NCI-H1417 (cell line): ENCODE results near the gene MAT2A.
"Not testable (repeated sequence)": the region's sequence is repeated elsewhere in the genome, so short reads cannot be mapped to it uniquely, and the experiment has no call there.

Source experiments
- DNase-seq, 3 experiments: peaks; one replicate each; lab custom pipeline; 2025; lab: John Stamatoyannopoulos, UW

MAT2A gene

DNA sequence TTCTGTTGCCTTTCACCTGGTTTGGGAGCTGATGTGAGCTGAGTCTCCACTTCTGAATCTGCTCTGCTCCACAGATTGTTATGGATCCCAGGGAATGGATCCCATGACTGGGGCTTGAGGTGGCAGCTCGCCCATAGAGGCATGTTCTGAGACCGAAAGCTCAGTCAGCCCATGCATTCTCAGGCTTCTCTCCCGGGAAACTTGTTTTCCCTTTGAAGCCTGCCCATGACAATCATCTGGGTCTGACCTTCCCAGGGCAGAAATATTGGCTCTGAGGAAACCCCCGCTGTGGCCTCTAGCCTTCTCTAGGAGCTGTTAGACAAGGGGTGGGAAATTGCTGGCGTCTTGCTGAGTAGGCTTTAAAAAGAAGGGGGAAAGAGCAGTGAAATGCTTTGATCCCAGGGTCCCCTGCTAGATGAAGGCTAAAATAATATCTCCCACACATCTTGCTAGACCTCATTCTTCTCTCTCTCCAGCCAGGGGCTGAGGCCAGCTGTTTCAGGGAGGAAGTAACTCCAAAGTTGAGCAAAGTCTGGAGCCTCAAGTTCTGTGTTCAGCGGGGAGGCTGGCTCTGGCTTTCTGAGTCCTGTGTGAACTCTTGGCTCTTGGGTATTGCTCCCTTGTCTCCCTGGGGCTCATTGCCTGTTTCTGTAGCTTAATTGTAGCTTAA is 40.4 kb downstream of the MAT2A start:
- DNase-seq, result no peak

DNA sequence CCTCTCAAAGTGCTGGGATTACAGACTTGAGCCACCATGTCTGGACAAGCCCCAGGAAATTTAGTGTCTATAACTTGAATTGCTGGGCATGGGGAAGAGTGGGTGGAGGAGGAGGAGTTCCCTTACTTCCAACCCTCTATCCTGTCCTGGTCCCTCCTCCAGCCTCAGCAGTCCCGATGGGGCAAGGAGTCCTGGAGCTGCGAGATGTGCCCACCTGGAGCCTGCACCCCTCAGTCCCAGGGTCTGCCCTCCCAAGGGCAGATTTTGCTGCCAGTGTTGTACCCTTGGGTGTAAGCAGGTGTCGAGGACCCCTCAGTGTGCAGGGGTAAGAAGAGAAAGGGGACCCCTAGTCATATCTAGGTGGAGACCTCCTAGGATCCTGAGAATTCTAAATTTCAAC is 41.2 kb downstream of the MAT2A start:
- DNase-seq, result no peak

DNA sequence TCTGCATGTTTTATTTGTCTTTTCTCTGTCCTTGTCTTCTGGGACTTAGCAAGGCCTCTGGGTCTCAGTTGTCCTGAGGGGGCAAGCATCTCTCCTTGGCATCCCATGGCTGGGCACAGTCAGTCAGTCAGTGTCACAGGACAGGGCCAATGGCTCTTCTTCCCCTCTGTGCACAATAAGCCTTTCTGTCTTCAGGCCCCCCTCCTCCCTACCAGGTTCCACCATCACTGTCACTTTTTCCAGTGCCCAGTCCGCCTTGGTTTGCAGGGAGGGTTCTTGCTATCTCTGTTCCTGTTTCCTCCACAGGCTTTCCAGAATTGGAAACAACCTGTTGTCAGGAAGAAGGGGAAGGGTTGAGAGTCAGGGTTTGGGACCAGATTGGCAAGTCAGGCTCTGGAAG is 43.5 kb downstream of the MAT2A start:
- DNase-seq, result no peak

DNA sequence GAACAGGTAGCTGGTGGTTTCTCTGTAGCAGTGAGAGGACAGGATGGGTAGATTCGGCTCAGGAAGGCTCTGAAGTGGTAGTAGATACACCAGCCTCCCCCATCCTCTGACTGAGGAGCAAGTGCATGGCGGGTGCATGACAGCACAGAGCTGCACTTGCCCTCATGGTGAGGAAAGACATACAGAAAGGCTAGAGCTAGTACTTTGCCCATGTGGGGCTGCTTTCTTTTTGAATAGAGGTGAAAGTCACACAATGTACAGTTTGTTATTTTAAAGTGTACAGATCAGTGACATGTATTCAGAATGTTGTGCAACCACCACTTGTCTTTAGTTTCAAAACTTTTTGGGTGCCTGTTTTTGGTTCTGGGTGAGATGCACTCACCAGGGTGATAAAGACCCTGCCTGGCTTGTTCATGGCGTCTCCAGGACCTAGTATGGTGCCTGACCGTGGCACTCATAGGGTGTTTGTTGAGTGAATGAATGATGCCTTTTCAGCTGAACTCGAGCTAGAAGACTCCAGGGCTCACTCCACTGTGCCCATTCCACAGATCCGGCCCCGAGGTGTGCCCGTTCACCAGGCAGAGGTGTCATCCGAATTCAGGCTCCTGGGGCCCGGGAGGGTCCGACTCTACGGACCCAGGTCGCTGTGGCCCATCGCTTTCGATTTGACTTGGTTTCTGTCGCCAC is 44.8 kb downstream of the MAT2A start:
- no peak for DNase-seq

DNA sequence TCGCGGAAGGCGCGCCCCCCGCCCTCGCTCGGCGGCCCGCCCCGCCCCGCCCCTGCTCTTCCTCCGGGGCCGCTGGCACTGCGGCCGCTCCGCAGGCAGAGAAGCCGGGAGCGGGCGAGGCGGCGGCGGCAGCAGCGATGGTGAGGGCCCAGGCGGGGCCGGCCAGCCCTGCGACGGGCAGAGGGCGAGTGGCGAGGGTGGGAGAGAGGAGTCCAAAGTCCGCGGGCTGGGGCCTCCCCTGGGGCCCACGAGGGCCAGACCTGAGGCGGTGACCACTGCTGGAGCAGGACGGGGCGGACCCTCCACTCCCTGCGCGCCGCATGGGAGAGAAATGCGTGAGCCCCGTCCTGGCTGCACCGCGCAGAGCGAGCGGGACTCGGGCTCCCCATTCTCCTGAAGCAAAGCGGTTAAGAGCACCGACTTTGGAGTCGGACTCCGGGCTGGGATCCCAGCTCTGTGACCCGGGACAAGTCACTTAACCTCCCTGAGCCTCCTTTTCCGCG is 45.4 kb downstream of the MAT2A start, which contains the start of gene VAMP5:
VAMP5 (plus strand) TSS at position 78 of the 503 bp plus-strand sequence; CDS start at position 138, 60 bp downstream.
- no peak for DNase-seq

DNA sequence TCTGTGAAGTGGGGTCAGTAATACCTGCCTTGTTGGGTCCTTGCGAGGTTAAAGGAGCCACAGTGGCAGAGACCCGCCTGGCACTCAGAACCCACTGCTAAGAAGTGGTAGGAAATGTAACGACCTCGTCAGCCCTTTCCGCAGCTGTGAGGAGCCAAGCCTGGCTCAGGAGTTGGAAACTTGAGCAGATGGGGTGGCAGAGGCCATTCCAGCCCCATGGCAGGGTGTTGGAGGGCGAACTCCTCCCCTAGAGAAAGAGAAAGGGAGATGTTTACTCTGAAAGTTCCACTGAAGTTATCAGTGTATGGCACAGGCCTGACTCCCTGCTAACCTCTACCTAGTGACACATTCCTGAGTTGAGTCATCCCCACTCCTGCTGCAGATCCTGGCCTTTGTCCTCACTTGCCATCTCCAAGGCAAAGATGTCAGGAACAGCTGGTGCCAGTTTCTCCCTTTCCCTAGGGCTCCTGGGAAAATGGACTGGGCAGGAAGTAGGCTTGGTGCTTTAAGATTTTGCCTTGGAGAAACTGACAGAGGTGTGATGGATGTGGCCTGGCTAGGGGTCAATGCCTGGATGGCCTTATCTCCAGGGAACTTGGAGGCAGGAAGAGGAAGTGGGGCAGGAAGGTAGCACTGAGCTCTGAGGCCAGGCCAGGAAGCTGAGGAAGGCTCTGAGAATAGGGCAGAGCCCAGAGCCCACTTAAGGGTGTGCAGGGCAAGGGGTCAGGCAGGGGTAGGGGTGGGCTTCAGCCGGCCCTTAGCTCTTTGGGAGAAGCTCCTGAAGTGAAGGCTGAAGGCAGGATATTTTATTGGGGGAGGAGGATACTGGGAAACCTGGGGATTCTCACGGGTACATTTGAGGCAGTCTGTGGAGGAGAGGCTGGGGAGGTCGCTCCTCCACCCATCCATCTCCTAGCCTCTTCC is 46.2 kb downstream of the MAT2A start:
- DNase-seq, result no peak

DNA sequence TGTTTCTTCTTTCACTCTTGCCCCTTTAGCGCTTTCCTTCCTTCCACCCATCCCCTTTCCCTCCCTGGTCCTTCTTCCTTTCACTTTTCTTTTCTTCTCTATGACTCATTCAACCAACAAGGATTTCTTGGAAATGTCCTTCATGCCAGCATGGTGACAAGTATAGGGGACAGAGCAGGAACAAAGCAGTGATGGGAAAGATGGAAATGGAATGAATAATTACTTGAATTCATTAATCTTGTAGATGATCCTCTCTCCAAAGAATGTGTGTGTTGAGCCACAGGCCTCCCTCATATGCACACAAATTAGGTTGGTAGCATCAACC is 46.8 kb downstream of the MAT2A start:
- DNase-seq, result no peak

DNA sequence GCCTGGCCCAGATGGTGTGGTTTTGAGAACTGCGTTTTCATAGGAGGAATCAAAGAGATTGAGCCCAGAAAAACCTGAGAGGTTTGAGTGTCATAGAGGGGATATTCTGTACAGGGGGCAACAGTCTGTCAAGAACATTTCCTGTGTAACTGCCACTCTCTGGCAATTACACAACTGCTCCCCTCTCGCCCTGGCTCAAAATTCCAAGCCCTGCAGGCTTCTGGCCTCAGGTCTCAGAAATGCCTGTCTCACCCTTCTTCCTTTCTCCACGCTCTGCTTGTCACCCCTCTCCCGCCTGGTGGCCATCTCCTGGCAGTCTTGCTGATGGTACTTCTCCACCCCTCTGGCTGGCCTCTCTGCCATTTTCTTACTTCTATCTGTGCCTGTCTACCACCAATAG is 49.3 kb downstream of the MAT2A start:
- no peak for DNase-seq

DNA sequence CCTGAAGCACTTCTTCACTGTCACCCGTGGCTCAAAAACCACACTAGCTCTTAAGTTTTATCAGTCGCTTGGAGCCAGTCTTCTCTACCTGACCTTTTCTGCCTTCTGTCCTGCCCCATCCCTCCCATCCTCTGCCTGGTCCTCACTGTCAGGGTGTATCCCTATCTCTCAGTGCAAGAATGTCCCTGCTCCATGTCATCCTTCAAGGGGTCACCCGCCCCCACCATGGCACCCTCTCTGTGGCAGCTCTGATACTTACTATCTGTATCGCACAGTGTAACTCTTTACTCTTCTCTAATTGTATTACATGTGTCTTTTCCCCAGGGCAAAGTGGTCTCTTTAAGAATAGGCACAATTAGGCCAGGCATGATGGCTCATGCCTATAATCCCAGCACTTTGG is 49.7 kb downstream of the MAT2A start:
- no peak for DNase-seq

DNA sequence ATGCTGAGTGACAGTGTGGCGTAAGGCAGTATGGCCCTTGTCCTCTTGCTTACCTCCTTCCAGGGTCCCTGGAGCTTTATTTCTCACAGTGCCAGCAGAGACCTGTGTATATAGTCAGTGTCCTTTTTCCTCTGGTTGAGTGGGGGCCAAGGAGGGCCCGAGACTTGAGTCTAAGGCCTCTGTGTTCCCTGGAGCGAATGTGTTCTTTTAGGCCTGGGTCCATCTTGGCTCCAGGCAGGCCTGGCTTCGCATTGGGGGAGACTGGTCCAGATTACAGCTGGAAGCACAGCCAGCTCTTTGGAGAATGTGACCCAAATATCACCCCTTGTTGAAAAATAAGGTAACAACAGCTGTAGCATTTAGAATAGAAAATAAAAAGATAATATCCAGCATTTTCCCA is 50.2 kb downstream of the MAT2A start:
- no peak for DNase-seq

DNA sequence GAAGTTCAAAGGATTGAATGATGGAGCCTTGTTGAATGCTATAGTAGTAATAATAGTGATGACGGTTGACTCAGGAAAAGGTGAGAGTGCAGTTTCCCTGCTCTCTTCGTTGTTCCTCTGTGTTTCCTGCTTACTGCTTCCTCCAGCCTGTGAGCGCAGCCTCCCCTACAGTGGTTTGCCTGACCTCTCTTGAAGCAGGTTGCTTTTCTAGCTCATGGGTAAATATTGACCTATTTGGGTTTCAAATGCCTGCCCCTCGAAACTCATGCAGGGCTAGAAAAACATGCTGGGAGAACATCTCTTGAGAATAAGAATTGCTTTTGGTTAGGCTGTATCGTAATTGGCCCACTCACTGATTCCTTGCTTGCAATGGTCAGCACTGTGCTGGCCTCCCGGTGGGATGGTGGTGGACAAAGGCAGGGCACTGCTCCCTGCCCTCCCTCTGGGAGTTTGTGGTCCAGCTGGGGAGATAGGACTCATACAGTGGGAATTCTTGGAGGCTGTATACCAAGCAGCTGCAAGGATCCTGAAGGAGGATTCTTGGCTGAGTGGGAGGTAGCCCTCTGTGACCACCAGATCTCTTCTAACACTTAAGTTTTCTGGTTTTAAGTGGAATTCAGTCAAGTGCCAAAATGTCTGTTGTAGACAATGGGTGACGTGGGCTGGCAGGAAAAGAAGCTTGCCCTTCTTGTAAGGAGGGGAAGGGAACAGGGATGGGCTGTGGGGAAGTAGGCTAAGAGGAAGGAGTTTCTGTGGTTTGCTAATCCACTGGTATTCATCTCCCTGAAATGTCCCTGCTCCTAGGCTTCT is 51.2 kb downstream of the MAT2A start:
- DNase-seq, result peak in 2 of 3 experiments; percentile 2 to 52

DNA sequence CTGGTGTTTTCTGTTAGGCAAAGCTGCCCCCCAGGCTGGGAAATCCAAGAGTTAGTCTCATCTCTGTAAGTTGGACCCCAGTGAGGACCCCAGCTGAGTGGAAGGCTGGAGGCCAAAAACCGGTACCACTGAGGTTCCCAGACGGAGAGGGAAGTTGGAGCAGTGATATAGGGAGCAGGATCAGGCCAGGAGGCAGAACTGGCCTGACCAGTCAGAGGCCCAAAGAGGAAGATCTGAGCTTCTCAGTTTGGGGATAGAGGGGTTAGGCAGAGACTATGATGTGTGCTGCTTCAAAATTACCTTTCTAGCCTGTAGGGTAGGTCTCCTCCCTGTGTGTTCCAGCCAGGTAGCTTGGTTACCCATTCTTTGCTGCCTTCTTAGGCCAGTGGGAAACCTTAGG is 52.0 kb downstream of the MAT2A start:
- DNase-seq, result no peak

DNA sequence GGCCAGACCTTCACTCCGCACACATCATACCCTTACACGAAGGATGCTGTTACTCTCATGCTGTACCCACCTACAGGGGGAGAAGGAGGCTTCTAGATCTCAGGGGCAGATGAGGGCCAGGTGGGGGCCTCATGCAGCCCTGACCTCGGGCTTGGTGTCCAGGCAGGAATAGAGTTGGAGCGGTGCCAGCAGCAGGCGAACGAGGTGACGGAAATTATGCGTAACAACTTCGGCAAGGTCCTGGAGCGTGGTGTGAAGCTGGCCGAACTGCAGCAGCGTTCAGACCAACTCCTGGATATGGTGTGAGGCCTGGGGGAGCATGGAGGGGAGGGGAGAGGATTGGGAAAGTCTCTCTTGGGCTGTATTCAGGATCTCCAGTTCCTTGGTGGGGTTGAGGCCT is 52.6 kb downstream of the MAT2A start:
- DNase-seq, result no peak

DNA sequence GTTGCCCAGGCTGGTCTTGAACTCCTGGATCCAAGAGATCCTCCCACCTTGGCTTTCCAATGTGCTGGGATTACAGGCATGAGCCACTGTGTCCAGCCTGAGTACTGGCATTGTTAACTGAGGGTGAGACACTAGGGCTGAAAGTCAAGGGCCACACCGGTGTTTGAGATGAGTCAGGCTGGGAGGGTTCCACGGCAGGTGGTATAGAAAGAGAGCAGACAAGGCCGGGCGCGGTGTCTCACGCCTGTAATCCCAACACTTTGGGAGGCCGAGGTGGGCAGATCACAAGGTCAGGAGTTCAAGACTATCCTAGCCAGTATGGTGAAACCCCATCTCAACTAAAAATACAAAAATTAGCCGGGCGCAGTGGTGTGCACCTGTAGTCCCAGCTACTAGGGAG is 53.3 kb downstream of the MAT2A start:
- not testable (repeated sequence) for DNase-seq

DNA sequence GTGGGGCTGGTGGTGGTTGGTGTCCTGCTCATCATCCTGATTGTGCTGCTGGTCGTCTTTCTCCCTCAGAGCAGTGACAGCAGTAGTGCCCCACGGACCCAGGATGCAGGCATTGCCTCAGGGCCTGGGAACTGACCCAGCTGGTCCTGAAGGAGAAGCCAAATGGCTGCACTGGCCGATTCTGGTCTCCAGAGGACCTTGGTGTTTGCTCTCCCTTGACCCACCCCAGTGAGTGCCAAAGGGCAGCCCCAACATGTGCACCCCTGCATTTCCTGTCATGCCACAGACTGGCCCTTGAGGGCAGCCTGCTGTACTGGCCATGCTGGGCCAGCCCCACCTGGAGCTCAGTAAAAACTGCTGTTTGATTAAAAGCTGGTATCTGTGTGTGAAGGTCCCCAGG is 54.1 kb downstream of the MAT2A start:
- DNase-seq, result no peak
